NOMO-1 treated with DMSO at 0.1 percent for 48 hours (cell line): ENCODE measurements around the gene CLMN.
"Not testable (repeated sequence)": the region's sequence is repeated elsewhere in the genome, so short reads cannot be mapped to it uniquely, and the experiment has no call there.

Experiments
- DNase-seq: peaks from one replicate; lab custom pipeline; 2025; ENCODE audit not compliant: unreplicated experiment; lab: John Stamatoyannopoulos, UW

The CLMN gene

GRCh38 chr14:95142208-95142607 is 177.5 kb downstream of the CLMN start:
- no peak for DNase-seq

- DNase-seq, result no peak
Measured at GRCh38 chr14:95141684-95142083, 178.0 kb downstream of the CLMN start.

DNA sequence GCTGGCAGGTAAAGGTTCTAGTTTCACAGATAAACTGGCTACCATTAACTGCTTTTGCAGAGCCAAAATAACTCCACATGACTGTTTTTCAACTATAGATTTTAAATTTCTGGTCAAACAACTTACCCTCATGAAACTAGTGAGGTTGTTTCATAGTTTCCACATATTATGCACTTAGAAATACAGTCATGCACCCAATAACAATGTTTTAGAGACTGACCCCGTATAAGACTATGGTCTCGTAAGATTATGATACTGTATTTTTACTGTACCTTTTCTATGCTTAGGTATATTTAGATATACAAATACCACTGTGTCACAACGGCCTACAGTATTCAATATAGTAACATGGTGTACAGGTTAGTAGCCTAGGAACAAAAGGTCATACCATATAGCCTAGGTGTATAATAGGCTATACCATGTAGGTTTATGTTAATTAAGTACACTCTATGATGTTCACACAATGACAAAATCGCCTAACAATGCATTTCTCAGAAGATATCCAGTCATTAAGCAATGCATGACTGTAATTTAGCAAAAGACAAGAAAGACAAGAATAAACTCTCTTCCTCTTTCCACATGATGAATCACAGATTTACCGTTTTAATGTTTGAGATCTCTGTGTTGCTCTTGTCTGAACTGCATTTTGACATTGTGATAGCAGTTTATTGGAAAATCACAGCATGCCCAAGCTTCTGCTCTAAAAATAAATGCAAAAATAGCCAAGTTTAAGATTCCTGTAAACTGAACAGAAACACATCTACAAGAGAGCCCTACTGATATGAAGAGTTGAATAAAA is 179.4 kb downstream of the CLMN start:
- peak; percentile 91 for DNase-seq

- DNase-seq, result no peak
Measured at GRCh38 chr14:95138876-95139275, 180.8 kb downstream of the CLMN start.

DNA sequence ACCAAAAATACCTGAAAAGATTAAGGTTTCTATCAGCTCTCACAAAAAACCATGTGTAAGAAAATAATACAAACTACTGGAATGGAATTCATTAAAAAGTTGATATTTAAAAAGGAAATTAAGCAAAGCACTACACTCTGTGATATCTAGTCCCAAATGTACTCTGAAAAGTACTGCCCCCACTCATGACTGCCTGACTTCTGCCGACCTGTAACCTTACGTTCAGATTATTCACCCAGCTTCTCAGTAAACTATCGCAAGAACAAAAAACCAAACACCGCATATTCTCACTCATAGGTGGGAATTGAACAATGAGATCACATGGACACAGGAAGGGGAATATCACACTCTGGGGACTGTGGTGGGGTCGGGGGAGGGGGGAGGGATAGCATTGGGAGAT is 181.3 kb downstream of the CLMN start:
- not testable (repeated sequence) for DNase-seq

GRCh38 chr14:95137804-95138167 is 181.9 kb downstream of the CLMN start:
- DNase-seq, result no peak

- DNase-seq, result no peak
Measured at GRCh38 chr14:95137164-95137803, 182.4 kb downstream of the CLMN start.

GRCh38 chr14:95136631-95137030 is 183.1 kb downstream of the CLMN start:
- no peak for DNase-seq

- no peak for DNase-seq
Measured at GRCh38 chr14:95134304-95134933, 185.3 kb downstream of the CLMN start.

GRCh38 chr14:95133282-95133681 is 186.4 kb downstream of the CLMN start:
- no peak for DNase-seq

DNA sequence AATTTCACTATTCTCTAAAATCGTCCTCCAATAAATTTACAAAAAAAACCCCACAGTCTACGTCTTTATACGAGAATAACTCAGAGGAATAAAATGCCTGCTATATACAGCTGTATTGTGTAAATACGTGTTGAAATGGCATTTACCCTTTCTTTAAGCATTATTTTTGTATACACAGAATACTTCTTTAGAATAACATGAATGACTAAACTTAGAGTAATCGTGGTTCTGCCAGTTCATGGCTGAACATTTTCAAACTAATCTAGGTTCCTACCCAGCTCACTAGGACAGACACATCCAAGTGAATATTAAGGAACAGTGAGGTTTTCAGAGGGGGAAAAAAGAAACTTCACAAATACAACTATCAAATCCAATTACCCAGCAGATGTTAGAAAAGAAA is 186.9 kb downstream of the CLMN start:
- DNase-seq, result no peak
